GM23338 (cell line): ENCODE measurements around the gene MRFAP1. TPM values are rescaled to one million over a fixed set of nuclear protein-coding genes. Genes with fewer than 3 reads are reported as not detected.

Experiments used
- ATAC-seq: fragments of 200-7000 bp; cut with Tn5 transposase; 3 replicates; pipeline ENCODE4 v1.9.1; 2020
- DNase-seq: peaks from one replicate; pipeline ENCODE4 v3.0.0-alpha.2; 2015; ENCODE audit warnings: low spot score
- H2AFZ ChIP-seq: fragments of 200-600 bp; sonication (generic); 2 replicates; pipeline ENCODE4 v1.8.0; 2016; ENCODE audit warnings: antibody characterized with exemption, mild to moderate bottlenecking, moderate library complexity
- H3F3A ChIP-seq: fragments of 200-600 bp; sonication (generic); replicated peaks from 2 replicates; pipeline ENCODE4 v1.8.0; 2017; ENCODE audit warnings: antibody characterized with exemption, mixed run types, low read depth
- H3K27ac ChIP-seq: fragments of 200-600 bp; sonication (generic); 2 replicates; pipeline ENCODE4 v1.6.1; 2016; ENCODE audit warnings: low read depth
- H3K27me3 ChIP-seq: fragments of 200-600 bp; sonication (generic); 2 replicates; pipeline ENCODE4 v1.8.0; 2016; ENCODE audit warnings: mild to moderate bottlenecking, mixed run types, moderate library complexity; ENCODE audit not compliant: insufficient read depth
- H3K36me3 ChIP-seq: fragments of 200-600 bp; sonication (generic); 2 replicates; pipeline ENCODE4 v1.8.0; 2016; ENCODE audit warnings: mild to moderate bottlenecking; ENCODE audit not compliant: insufficient read depth
- H3K4me1 ChIP-seq: fragments of 200-600 bp; sonication (generic); 2 replicates; pipeline ENCODE4 v1.8.0; 2016; ENCODE audit warnings: mild to moderate bottlenecking, moderate library complexity; ENCODE audit not compliant: insufficient read depth
- H3K4me2 ChIP-seq: fragments of 200-600 bp; sonication (generic); 2 replicates; pipeline ENCODE4 v1.7.1; 2017; ENCODE audit warnings: mixed run types
- H3K4me3 ChIP-seq: fragments of 200-600 bp; sonication (generic); 2 replicates; pipeline ENCODE4 v1.6.1; 2016; ENCODE audit warnings: mixed run types
- H3K79me2 ChIP-seq: fragments of 200-600 bp; sonication (generic); replicated peaks from 2 replicates; pipeline ENCODE4 v1.8.0; 2017; ENCODE audit warnings: mild to moderate bottlenecking; ENCODE audit not compliant: insufficient read depth
- H3K9me2 ChIP-seq: fragments of 200-600 bp; sonication (generic); 2 replicates; pipeline ENCODE4 v1.8.0; 2017; ENCODE audit not compliant: insufficient read depth
- H4K20me1 ChIP-seq: fragments of 200-600 bp; sonication (generic); replicated peaks from 2 replicates; pipeline ENCODE4 v1.8.0; 2017; ENCODE audit warnings: mild to moderate bottlenecking; ENCODE audit not compliant: insufficient read depth
- H3K27ac Mint-ChIP-seq: 2 replicates; pipeline ENCODE4 v1.8.0; 2020; ENCODE audit warnings: inconsistent platforms, mild to moderate bottlenecking, moderate library complexity, mixed read lengths
- H3K27me3 Mint-ChIP-seq: 3 replicates; pipeline ENCODE4 v1.8.0; 2022; ENCODE audit warnings: low read depth, mild to moderate bottlenecking, moderate library complexity, mixed read lengths, inconsistent platforms; ENCODE audit not compliant: insufficient read depth, poor library complexity
- H3K36me3 Mint-ChIP-seq: 3 replicates; pipeline ENCODE4 v1.8.0; 2021; ENCODE audit warnings: low read depth, mild to moderate bottlenecking, inconsistent platforms, moderate library complexity, mixed read lengths
- H3K4me1 Mint-ChIP-seq: 3 replicates; pipeline ENCODE4 v1.8.0; 2020; ENCODE audit warnings: mild to moderate bottlenecking, inconsistent platforms, mixed read lengths
- H3K4me3 Mint-ChIP-seq: 3 replicates; pipeline ENCODE4 v1.8.0; 2021; ENCODE audit warnings: moderate library complexity, mild to moderate bottlenecking, inconsistent platforms, mixed read lengths
- H3K9me3 Mint-ChIP-seq: 3 replicates; pipeline ENCODE4 v1.8.0; 2020; ENCODE audit warnings: moderate library complexity, mild to moderate bottlenecking, inconsistent platforms, mixed read lengths
- CREB1 ChIP-seq: fragments of 250-450 bp; sonication (Bioruptor Pico); IDR thresholded peaks from 2 replicates; pipeline ENCODE4 v1.5.0; 2020; ENCODE audit warnings: low read depth, mild to moderate bottlenecking, moderate library complexity
- EZH2 ChIP-seq: fragments of 200-600 bp; sonication (generic); IDR thresholded peaks from one replicate; pipeline ENCODE4 v1.8.0; 2017; ENCODE audit warnings: antibody characterized with exemption, mild to moderate bottlenecking, low read depth; ENCODE audit not compliant: unreplicated experiment
- EZH2phosphoT487 ChIP-seq: fragments of 200-600 bp; sonication (generic); IDR thresholded peaks from one replicate; pipeline ENCODE4 v1.8.1; 2018; ENCODE audit warnings: antibody characterized with exemption; ENCODE audit not compliant: unreplicated experiment
- JUNB ChIP-seq: IDR thresholded peaks from one replicate; pipeline ENCODE4 v1.6.1; 2016; ENCODE audit warnings: antibody characterized with exemption; ENCODE audit not compliant: unreplicated experiment
- NANOG ChIP-seq: IDR thresholded peaks from 2 replicates; pipeline ENCODE4 v1.6.1; 2016; ENCODE audit warnings: antibody characterized with exemption, borderline replicate concordance
- REST ChIP-seq: IDR thresholded peaks from one replicate; pipeline ENCODE4 v1.6.1; 2018; ENCODE audit warnings: antibody characterized with exemption; ENCODE audit not compliant: unreplicated experiment
- STAT1 ChIP-seq: IDR thresholded peaks from one replicate; pipeline ENCODE4 v1.6.1; 2016; ENCODE audit warnings: antibody characterized with exemption; ENCODE audit not compliant: unreplicated experiment
- ZNF331 ChIP-seq: fragments of 250-450 bp; sonication (Bioruptor Pico); IDR thresholded peaks from 2 replicates; pipeline ENCODE4 v1.5.0; 2020; ENCODE audit warnings: low read depth, mild to moderate bottlenecking, moderate library complexity
- ZNF462 ChIP-seq: fragments of 250-450 bp; sonication (Bioruptor Pico); IDR thresholded peaks from 2 replicates; pipeline ENCODE4 v1.5.0; 2020; ENCODE audit warnings: mild to moderate bottlenecking, moderate library complexity
- polyA plus RNA-seq: library from polyadenylated mRNA; unstranded; fragments of >200 nt; fragmentation: Nextera tagmentation; extraction: Ambion mirVana; gene quantifications from 2 replicates; pipeline ENCODE4 v1.2.1, GENCODE V29; 2016
- total RNA-seq: library from RNA; depleted of rRNA; stranded (reverse); fragments of >200 nt; shearing (Covaris generic); gene quantifications from 2 replicates; pipeline ENCODE4 v1.2.3, GENCODE V29; 2014

Gene MRFAP1
- total and polyA plus RNA-seq, 2 experiments from 2014 or later = 154 to 288 TPM

GRCh38 chr4:6658209-6658595 lies 17.7 kb downstream of the MRFAP1 start:
- Histone ChIP-seq H3F3A (no peaks in the 10 kb centered on the region; the same call in 1 of the 2 replicates), H3K9me2 (no peaks in the 10 kb centered on the region), H3K36me3 (no peaks in the 10 kb centered on the region), H3K4me3 (peak overlapping the region; percentile 53), H3K4me1 (peaks cover 9% of the 10 kb centered on the region), H3K27me3 (peaks cover 51% of the 10 kb centered on the region), H3K79me2 (no peaks in the 10 kb centered on the region), H3K27ac (no peak overlapping the region), H4K20me1 (no peaks in the 10 kb centered on the region), H2AFZ (peak overlapping the region; percentile 97), H3K4me2 (peak overlapping the region; percentile 79)
- Mint-ChIP-seq H3K9me3 (no peaks in the 10 kb centered on the region), H3K27ac (no peak overlapping the region), H3K4me1 (peaks cover 4% of the 10 kb centered on the region; the same call in 2 of the 3 replicates), H3K4me3 (peak overlapping the region; percentile 64; the same call in 2 of the 3 replicates), H3K36me3 (no peaks in the 10 kb centered on the region), H3K27me3 (peaks cover 32% of the 10 kb centered on the region)
- DNase-seq (peak; percentile 32), ATAC-seq (peak; percentile 75)
- TF ChIP-seq STAT1 (no peak), REST (no peak), JUNB (no peak), NANOG (no peak), EZH2phosphoT487 (no peak), CREB1 (no peak), ZNF331 (CRISPR knock-in tag) (no peak), EZH2 (no peak)

- DNase-seq (peak; percentile 72), ATAC-seq (peak; percentile 84)
- Histone ChIP-seq H3K4me3 (peak overlapping the region; percentile 53), H3F3A (no peaks in the 10 kb centered on the region; the same call in 1 of the 2 replicates), H3K36me3 (no peaks in the 10 kb centered on the region), H3K4me1 (peaks cover 12% of the 10 kb centered on the region), H4K20me1 (no peaks in the 10 kb centered on the region), H3K4me2 (peak overlapping the region; percentile 79), H3K9me2 (no peaks in the 10 kb centered on the region), H3K79me2 (no peaks in the 10 kb centered on the region), H2AFZ (peak overlapping the region; percentile 97), H3K27me3 (peaks cover 55% of the 10 kb centered on the region), H3K27ac (no peak overlapping the region)
- peak overlapping the region; percentile 64; the same call in 2 of the 3 replicates for H3K4me3 Mint-ChIP-seq
- H3K4me1 Mint-ChIP-seq = peaks cover 4% of the 10 kb centered on the region; the same call in 2 of the 3 replicates
- no peaks in the 10 kb centered on the region for H3K9me3 Mint-ChIP-seq
- no peak overlapping the region for H3K27ac Mint-ChIP-seq
- peaks cover 35% of the 10 kb centered on the region for H3K27me3 Mint-ChIP-seq
- no peaks in the 10 kb centered on the region for H3K36me3 Mint-ChIP-seq
- no peak for TF ChIP-seq EZH2phosphoT487
- TF ChIP-seq NANOG = no peak
- no peak for TF ChIP-seq ZNF462 (CRISPR knock-in tag)
- no peak for TF ChIP-seq ZNF331 (CRISPR knock-in tag)
- no peak for TF ChIP-seq EZH2
Observed at GRCh38 chr4:6658597-6659075, 18.2 kb downstream of the MRFAP1 start.
